NCI-H2196 (cell line): Measurements from ENCODE around the gene ZBTB17.
"Not testable (repeated sequence)": the region's sequence is repeated elsewhere in the genome, so short reads cannot be mapped to it uniquely, and the experiment has no call there.

Experiments
- DNase-seq: peaks from one replicate; lab custom pipeline; 2025; ENCODE audit not compliant: unreplicated experiment; lab: John Stamatoyannopoulos, UW

Gene ZBTB17

DNA sequence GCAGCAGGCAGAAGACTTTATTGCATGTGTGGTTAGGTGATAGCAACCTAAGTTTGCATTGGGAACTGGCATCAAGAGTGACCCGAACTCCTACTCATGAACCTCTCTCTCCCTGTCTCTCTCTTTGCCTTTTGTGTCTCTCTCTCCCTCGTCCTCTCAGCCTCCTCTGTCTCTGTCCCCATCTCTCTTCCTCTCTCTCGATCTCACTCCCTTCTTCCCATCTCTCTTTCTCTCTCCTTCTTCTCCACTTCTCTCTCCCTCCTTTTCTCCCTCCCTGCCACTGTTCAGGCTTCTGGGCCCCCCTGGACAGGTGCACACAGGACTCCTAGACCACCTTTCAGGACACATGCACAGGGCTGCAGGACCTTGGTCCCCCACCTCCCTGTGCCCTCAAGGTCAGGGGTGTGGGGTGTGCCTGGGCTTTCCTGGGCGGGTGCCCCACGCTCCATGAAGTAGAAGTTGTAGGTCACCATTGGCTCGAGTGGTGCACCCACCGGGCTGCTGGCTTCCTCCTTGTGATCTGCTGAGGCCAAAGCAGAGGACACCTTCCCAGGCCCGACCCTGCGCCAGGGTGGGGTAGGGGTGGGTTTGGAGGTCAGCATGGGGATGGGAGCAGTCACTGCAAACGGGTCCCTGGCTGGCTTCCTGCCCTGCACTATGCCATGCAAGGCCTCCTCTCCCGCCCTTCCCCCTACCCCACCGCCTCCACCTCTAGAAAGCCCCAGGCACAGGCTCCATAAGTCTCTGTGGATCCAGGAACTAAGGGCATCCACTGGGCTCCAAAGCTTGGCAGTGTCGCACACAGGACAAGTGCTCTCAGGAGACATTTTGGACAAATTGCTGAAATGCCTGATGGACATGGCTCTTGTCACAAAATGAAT, 13.2 kb upstream of the ZBTB17 start:
- DNase-seq: no peak

DNA sequence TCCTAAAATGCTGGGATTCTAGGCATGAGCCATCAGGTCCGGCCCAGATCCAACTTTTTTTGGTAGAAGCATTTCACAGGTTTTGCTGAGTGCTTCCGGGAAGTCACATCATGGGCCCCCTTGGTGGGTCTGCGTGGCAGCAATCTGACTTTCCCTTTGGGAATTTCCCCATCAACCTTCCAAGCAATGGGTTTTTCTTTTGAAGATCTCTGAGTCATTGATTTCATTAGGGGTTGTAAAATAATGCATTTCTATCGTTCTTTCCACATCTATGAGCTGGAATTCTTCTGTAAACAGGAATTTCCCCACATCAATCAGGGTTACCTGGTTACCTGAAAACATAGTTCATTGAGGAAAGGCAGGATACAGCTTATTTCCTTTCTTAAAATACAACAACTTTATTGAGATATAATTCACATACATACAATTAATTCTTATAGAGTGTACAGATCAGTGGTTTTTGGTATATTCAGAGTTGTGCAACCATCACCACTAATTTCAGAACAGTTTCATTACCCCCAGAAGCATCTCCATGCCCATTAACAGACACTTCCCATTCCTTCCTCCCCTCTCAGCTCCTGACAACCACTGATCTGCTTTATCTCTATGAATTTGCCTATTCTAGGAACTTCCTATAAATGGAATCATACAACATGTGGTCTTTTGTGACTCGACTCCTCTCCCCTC, 9.9 kb upstream of the ZBTB17 start:
- no peak for DNase-seq

DNA sequence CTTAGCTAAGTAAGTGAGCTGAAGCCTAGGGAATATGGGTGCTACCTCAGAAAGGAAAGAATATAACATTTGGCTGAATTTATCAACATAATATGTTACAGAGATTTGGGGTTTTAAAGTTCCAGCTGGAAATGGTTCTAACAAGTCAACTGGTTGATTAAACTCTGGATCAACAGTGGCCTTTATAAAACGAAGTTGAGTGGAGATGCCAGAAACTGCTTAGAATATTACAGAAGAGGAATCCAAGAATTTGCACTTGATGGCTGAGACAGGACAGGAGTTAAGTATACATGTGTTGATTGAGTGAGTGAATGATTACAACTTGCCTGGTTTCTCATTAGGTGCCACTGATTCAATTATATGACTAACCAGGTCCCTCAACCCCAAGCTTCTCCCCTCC, 7.4 kb upstream of the ZBTB17 start:
- no peak for DNase-seq

DNA sequence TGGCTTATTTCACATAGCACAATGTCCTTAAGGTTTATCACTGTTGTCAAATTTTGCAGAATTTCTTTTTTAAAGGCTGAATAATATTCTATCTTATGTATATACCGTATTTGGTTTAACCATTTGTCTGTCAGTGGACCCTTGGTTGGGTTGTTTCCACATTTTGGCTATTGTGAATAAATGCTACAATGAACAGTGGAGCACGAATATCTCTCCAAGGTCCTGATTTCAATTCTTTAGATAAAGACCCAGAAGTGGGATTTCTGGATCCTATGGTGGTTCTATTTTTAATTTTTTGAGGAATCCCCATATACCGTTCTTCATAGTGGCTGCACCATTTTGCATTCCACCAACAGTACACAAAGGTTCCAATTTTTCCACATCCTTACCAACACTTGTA, 5.8 kb upstream of the ZBTB17 start:
- no peak for DNase-seq

DNA sequence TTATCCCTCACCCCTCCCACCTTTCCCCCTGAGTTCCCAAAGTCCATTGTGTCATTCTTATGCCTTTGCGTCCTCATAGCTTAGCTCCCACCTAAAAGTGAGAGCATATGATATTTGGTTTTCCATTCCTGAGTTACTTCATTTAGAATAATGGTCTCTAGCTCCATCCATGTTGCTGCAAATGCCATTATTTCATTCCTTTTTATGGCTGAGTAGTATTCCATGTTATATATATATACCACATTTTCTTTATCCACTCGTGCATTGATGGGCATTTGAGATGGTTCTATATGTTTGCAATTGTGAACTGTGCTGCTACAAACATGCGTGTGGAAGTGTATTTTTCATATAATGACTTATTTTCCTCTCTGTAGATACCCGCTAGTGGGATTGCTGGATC, 2.0 kb upstream of the ZBTB17 start:
- DNase-seq: not testable (repeated sequence)

DNA sequence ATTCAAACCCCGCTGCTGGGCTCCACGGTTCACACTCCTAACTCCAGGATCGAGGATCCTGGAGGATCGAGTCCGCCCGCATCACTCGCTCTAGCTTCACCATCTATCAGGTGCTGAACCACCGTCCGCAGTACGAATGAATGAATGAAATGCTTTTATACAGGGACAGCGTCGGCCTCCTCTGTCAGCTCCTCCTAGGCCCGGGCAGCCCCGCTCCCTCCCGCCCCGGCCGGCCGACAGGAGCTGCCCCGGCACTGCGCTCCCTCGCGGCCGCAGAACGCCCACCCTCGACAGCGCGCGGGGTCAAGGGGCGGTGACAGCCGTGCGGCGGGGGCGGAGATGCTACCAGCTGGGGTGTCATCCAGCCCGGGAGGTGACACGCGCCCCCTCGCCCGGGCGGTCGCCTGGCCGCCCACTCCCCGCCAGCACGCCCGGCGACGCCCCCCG, 520 bp downstream of the ZBTB17 start:
- peak; percentile 45 for DNase-seq

DNA sequence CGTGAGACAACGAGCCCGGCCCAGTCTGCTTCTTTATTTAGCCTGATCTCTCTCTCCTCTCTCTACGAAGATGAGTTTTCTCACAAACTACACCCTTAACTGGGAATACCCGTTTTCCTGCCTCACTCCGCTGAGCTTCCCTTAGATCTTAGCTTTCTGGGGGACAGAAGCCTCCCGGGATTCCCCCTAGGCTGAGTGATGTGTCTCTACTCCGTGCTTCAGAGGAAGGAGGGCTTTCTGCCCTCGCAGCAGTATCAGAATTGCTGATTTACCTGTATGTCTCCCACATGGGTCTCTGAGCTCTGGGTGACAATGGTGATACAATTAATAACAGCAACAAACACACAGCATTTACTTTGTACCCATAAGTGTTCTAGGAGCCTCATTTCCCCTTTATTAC, 1.0 kb downstream of the ZBTB17 start:
- DNase-seq: no peak

DNA sequence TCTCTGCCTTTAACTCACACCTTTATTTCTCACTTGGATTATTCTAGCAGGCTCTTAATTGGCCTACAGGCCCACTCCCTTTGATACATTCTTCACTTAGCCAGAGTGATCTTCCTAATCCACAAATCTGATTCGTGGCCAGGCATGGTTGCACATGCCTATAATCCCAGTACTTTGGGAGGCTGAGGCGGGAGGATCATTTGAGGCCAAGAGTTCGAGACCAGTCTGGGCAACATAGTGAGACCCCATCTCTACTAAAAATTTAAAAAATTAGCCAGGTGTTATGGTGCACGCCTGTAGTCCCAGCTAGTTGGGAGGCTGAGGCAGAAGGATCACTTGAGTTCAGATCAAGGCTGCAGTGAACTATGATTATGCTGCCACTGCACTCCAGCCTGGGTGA, 2.1 kb downstream of the ZBTB17 start:
- DNase-seq: no peak

DNA sequence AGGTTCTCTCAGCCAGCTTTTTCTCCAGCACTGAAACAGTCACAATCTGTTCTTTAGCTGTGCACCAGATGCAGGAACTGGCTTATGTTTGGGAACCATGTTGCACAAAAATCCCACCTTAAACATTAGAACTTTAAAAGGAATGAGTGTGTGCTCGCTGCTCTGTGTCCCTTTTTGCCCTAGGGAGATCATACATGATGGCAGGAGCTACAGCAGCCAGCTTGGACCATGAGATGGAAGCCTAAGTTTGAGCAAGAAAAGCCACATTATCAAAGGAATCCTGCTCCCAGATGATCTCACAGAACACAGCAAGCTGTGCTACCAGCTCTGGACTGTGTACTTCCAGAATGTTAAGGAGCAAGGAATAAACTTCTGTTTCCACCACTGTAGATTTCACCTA, 3.5 kb downstream of the ZBTB17 start:
- DNase-seq: no peak

DNA sequence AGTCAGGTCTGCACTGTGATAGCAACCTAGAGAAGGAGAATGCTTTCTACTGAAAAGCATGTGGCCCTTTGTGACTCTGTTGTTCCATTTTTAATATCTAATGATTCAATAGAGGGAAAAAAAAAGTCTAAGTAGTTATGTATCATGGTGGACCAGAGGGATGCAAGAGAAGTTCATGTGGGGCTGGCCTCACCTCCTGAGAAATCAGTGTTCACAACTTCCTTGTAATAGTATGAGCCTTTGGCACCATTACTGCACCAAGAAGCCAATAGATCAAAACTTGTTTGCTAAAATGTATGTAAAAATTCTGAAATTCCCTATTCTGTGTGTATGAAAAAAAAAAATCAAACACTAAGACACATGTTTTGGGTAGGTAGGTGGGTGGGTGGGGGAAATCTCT, 5.0 kb downstream of the ZBTB17 start:
- no peak for DNase-seq

DNA sequence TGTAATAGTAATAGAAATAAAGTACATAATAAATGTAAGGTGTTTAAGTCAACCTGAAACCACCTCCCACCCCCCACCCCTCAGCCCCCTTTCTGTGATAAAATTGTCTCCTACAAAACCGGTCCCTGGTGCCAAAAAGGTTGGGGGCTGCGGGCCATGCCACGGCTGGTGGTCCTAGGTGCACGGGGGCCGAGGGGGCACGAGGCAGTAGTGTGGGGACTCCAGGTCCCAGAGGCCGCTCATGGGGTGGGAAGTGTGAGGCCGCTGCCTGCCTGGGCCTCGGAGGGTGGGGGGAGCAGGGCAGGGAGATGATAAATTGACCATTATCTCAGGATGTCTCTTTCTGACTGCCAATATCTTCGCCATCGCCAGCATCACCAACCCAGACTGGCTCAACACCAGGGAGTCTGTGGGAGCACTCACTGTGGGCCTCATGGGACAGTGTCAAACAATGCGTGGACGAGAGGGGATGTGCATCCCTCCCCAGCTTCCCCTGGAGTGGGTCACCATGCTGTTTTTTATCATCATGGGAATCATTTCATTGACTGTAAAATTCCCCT, 6.5 kb downstream of the ZBTB17 start:
- no peak for DNase-seq

DNA sequence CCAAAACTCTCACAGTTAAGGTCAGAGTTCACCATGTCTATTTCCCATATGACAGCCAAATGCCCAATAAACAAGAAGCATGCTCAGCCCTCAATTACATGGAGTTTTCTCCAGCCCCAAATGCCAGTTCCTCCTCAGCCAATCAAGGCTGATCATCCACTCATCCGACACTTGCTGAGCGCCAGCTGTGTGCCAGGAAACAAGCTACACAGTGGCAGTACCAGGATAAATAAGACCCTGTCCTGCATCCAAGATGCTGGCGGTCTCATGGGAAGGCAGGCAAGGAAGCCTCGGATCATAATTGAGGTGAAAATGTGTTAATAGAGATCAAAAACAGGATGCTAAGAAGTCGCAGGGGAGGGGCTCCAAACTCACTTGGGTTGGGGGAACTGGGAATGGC, 7.7 kb downstream of the ZBTB17 start:
- no peak for DNase-seq

DNA sequence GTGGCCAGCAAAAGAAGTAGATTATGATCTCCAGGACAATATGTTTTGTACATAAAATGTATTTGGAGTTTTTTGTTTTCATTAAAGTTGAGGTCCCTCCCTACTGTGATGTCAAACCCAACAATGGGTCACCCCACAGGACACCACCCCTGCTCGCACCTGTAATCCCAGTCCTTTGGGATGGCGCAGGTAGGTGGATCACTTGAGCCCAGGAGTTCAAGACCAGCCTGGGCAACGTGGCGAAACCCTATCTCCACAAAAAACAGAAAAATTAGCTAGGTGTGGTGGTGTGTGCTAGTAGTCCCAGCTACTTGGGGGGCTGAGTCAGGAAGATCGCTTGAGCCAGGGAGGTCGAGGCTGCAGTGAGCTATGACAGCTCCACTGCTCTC, 9.0 kb downstream of the ZBTB17 start:
- no peak for DNase-seq

DNA sequence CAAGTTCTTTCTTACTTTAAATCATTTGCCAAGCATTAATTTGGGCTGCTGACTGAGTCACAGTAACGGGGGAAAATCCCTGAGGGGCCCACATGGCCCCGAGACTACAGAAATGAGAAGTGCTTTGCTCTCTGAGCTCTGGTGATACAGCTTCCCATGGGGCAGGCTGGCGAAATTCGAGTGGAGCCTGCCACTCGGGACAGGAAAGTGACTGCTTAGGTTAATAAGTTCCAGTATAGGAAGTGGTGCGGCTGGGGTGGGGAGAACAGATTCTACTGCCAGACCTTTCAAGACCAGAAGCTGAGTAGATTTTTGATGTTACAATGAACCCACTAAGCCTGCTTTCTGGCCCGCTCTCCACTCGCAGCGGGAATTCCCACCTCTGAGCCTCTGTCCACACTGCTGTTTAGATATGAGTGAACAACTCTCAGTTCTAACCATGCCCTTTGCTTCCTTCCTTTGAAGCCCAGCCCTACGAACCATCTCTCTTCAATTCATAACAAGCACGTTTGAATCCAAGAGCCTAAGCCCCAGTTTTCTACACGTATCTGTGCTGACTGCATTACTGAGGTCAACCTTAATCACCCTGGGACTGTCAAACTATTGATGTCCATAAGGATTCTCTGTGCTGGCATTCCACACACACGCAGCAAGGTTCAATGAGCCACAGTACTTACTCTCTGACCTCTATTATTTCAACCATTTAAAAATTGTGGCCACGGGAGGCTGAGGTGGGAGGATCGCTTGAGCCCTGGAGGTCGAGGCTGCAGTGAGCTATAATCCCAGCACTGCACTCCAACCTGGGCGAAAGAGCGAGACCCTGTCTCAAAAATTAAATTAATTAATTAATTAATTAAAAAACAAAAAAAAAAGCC, 9.6 kb downstream of the ZBTB17 start:
- DNase-seq: no peak

DNA sequence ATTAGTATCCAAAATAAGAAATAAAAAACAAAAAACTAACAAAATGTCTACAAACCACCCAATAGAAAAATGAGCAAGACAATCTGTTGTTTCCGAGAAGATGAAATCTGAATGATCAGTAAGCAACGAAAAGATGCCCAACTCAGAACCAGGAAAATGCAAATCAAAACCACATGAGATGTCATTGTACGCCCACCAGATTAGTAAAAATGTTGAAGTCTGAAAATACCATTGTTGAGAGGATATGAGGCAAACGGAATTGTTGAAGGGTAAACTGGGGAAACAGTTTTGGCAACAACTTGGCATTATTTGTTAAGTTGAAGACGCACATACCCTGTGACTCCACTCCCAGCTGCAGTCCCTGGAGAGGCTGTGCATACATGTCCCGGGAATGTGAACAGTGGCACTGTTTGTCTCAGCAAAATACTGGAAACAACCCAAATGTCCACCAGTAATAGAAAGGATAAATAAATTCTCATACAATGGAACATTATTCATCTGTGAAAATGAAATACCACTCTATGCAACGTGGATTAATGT, 10.6 kb downstream of the ZBTB17 start:
- no peak for DNase-seq

DNA sequence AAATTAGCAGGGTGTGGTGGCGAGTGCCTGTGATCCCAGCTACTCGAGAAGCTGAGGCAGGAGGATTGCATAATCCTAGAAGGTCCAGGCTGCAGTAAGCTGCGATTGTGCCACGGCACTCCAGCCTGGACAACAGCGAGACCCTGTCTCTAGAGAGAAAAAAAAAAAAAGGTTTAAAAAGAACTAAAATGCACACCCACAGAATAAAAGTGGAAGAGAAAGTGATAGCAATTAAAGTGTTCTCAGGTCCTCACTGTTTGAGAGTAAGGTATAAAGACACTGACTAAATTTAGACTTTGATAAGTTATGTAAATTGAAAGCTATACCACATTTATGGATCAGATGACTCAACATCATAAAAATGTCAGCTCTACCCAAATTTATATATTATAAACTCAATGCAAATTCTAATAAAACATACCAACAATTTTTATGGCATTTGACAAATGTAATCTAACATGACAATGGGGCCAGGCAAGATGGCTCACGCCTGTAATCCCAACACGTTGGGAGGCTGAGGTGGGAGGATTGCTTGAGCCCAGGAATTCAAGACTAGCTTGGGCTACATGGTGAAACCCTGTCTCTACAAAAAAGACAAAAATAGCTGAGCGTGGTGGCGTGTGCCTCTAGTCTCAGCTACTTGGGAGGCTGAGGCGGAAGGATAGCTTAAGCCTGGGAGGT, 11.8 kb downstream of the ZBTB17 start:
- no peak for DNase-seq

DNA sequence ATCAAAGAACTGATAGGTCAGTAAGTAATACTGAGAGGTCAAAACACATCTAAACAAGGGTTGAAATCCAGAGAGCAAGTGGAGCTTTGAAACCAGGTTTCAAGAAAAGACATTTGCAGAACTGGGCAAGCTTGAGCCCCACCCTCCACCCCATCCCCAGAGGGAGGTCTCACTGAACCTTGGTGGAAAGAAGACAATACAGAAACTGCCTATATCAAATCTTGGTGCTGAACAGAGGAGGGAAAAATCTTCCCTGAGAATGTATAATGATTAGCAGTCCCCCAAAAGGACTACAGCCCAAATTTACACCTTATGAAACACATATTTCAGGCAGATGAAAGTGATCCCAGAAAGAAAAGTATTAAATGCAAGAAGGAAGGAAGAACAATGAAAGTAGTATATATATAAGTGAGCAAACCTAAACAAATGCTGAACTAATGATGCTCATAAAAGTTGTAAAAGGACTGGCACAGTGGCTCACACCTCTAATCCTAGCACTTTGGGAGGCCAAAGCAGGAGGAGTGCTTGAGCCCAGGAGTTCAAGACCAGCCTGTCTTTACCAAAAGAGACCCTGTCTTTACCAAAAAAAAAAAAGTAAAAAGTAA, 12.4 kb downstream of the ZBTB17 start:
- no peak for DNase-seq

DNA sequence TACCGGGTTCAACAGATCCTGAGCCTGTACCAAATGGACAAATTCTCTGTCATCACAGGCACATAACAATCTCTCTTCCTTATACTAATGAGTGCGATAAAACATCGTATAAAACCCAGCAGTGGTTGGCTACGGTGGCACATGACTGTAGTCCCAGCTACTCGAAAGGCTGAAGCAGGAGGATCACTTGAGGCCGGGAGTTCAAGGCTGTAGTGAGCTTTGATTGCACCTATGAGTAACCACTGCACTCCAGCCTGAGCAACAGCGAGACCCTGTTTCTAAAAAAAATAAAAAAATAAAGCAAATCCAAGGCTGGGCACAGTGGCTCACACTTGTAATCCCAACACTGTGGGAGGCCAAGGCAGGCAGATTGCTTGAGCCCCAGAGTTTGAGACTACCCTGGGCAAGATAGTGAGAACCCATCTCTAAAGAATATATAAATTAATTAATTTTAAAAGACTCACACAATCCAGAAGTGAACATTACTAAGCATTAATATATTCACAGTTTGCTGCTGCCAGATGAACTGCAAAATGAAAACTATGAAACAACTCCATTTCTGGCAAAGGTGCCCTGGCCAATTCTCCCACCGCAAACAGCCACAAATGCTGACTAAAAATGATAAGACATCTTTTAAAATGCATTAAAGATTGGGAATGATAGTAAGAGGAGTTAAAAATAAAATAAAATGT, 13.1 kb downstream of the ZBTB17 start:
- no peak for DNase-seq

DNA sequence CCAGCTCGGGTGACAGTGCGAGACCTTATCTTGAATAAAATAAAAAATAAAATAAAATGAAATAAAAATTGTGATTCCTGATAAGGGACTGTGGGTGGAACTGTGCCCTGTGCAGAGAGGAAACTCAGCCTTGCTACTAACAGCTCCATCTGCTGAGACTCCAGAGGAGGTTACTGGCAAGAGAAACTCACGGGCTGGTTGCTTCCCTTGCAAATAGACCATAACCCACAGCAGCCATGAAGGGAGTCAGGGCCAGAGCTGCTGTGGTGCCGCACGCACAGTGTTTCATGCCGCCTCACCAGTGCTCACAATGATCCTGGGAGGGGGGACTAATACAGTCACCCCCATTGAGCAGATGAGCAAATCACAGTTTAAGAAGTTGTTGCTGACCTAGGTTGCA, 13.7 kb downstream of the ZBTB17 start:
- no peak for DNase-seq
